Choroid plexus epithelial cell (primary cell): Measurements from ENCODE around the gene SMCO1.
"Not testable (repeated sequence)": the region's sequence is repeated elsewhere in the genome, so short reads cannot be mapped to it uniquely, and the experiment has no call there.

Experiments used
- DNase-seq: peaks from one replicate; pipeline ENCODE4 v3.0.0-alpha.2; 2010; ENCODE audit warnings: low read depth
- H3K4me3 ChIP-seq: 2 replicates; pipeline ENCODE4 v1.5.1; 2011; ENCODE audit warnings: low read depth, mild to moderate bottlenecking, control low read depth, low read length, moderate library complexity
- CTCF ChIP-seq: conservative IDR thresholded peaks from 2 replicates; pipeline ENCODE4 v1.5.1; 2011; ENCODE audit warnings: low read depth, mild to moderate bottlenecking, control low read depth, inconsistent platforms, low read length, moderate library complexity

The SMCO1 gene

GRCh38 chr3:196514350-196514716, 813 bp downstream of the SMCO1 start:
- TF ChIP-seq CTCF: no peak
- no peak overlapping the region for H3K4me3 ChIP-seq
- no peak for DNase-seq

GRCh38 chr3:196513697-196514349, 1.3 kb downstream of the SMCO1 start:
- DNase-seq: peak; percentile 46

GRCh38 chr3:196511646-196512425, 3.3 kb downstream of the SMCO1 start:
- DNase-seq: not testable (repeated sequence)

More at GRCh38 chr3:196513697-196514349, 1.3 kb downstream of the SMCO1 start:
- no peak for TF ChIP-seq CTCF
- H3K4me3 ChIP-seq: no peak overlapping the region

GRCh38 chr3:196511108-196511507, 4.0 kb downstream of the SMCO1 start:
- DNase-seq, H3K4me3 ChIP-seq: not testable (repeated sequence)

More at GRCh38 chr3:196511646-196512425, 3.3 kb downstream of the SMCO1 start:
- not testable (repeated sequence) for H3K4me3 ChIP-seq

GRCh38 chr3:196506687-196507086, 8.5 kb downstream of the SMCO1 start:
- TF ChIP-seq CTCF: no peak

GRCh38 chr3:196504556-196504955, 10.6 kb downstream of the SMCO1 start:
- no peak overlapping the region for H3K4me3 ChIP-seq
- no peak for TF ChIP-seq CTCF
- no peak for DNase-seq

More at GRCh38 chr3:196506687-196507086, 8.5 kb downstream of the SMCO1 start:
- DNase-seq: no peak
- H3K4me3 ChIP-seq: no peak overlapping the region

- DNase-seq: not testable (repeated sequence)
- peak overlapping the region; percentile 66 for H3K4me3 ChIP-seq
Observed at GRCh38 chr3:196504077-196504398, 11.1 kb downstream of the SMCO1 start.

GRCh38 chr3:196503196-196504076, 11.7 kb downstream of the SMCO1 start, which contains the start of gene RNF168:
RNF168 (minus strand) TSS chr3:196503768; CDS start chr3:196503173, 595 bp downstream.
- DNase-seq: peak; percentile 95
- no peak for TF ChIP-seq CTCF
- H3K4me3 ChIP-seq: peak within 1 kb of the TSS; percentile 66
